SK-N-SH treated with all-trans-retinoic acid at 6 μM for 48 hours (cell line): ENCODE measurements around the gene BTNL9.

Experiments used
- CREB5 ChIP-seq: fragments of 250-450 bp; sonication (Bioruptor Pico); IDR thresholded peaks from 2 replicates; pipeline ENCODE4 v1.5.1; 2020; ENCODE audit warnings: low read depth, mild to moderate bottlenecking, moderate library complexity
- ESRRG ChIP-seq: fragments of 250-450 bp; sonication (Bioruptor Pico); IDR thresholded peaks from 2 replicates; pipeline ENCODE4 v1.6.1; 2021; ENCODE audit warnings: mild to moderate bottlenecking
- GLIS3 ChIP-seq: fragments of 250-450 bp; sonication (Bioruptor Pico); IDR thresholded peaks from 2 replicates; pipeline ENCODE4 v1.5.0; 2020; ENCODE audit warnings: mild to moderate bottlenecking, moderate library complexity
- SNAI2 ChIP-seq: fragments of 250-450 bp; sonication (Bioruptor Pico); IDR thresholded peaks from 2 replicates; pipeline ENCODE4 v1.5.0; 2020; ENCODE audit warnings: mild to moderate bottlenecking, moderate library complexity
- TOX ChIP-seq: fragments of 250-450 bp; sonication (Bioruptor Pico); IDR thresholded peaks from 2 replicates; pipeline ENCODE4 v1.8.0; 2021; ENCODE audit warnings: mild to moderate bottlenecking, moderate library complexity, borderline replicate concordance
- ZFP3 ChIP-seq: fragments of 250-450 bp; sonication (Bioruptor Pico); IDR thresholded peaks from 2 replicates; pipeline ENCODE4 v1.5.0; 2020; ENCODE audit warnings: mild to moderate bottlenecking, moderate library complexity
- ZFP30 ChIP-seq: fragments of 450-650 bp; formaldehyde crosslinking; IDR thresholded peaks from 2 replicates; pipeline ENCODE4 v1.5.0; 2022; ENCODE audit warnings: mild to moderate bottlenecking, moderate library complexity
- ZNF565 ChIP-seq: fragments of 450-650 bp; formaldehyde crosslinking; conservative IDR thresholded peaks from 2 replicates; pipeline ENCODE4 v1.5.0; 2020; ENCODE audit warnings: low read depth, mild to moderate bottlenecking, moderate library complexity

DNA sequence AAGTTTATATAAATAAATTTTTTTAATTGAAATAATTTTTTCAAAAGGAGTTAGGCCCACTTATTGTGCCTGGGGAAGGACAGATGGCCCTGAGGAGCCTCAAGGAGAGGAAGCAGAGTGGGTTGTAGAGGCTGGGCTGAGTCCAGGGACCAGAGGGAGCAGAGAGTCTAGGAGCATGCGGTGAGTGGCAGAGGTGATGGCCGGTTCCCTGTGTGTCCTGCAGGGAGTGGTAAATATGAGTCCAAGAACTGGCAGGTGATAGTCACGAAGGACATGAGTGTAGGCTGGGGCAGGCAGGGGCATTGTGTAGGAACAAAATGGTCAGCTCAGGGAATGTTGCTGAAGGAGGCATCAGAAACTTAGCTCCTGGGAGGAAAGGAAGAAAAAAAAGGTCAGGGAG is 8.3 kb upstream of the BTNL9 start:
- TF ChIP-seq GLIS3 (CRISPR knock-in tag) (no peak), TOX (CRISPR knock-in tag) (no peak), ZFP30 (CRISPR knock-in tag) (no peak), ESRRG (CRISPR knock-in tag) (no peak), CREB5 (no peak), SNAI2 (CRISPR knock-in tag) (no peak), ZNF565 (CRISPR knock-in tag) (no peak), ZFP3 (CRISPR knock-in tag) (no peak)
